H1 (cell line): ENCODE results near the gene GNB1. TPM values are rescaled to one million over a fixed set of nuclear protein-coding genes. Genes with fewer than 3 reads are reported as not detected.

Experiments used
- CTCF ChIA-PET: fragments of 300-600 bp; sonication (Branson Sonifier 250); formaldehyde crosslinking; loops from one replicate; lab custom pipeline; 2021; ENCODE audit not compliant: partially characterized antibody; lab: Charles Lee
- POLR2A ChIA-PET: fragments of 300-600 bp; sonication (Branson Sonifier 250); formaldehyde crosslinking; loops from one replicate; lab custom pipeline; 2021; ENCODE audit warnings: inconsistent platforms; ENCODE audit not compliant: partially characterized antibody; lab: Charles Lee
- DNase-seq, 2 experiments: peaks; one replicate each; pipeline versions ENCODE4 v3.0.0 to v3.0.0-alpha.2; 2010 to 2022; ENCODE audit warnings: low spot score in 2 of 2, low read depth in 1 of 2, mixed read lengths in 1 of 2
- FAIRE-seq: peaks from 2 replicates; lab custom pipeline; 2011; peaks lifted over from hg19 to GRCh38; lab: Jason Lieb, UNC
- H2AFZ ChIP-seq: 2 replicates; pipeline ENCODE4 v1.8.1; 2012; ENCODE audit warnings: low read length, inconsistent platforms
- H2AK5ac ChIP-seq: 2 replicates; pipeline ENCODE4 v1.6.1; 2013; ENCODE audit warnings: low read depth, low read length
- H2BK120ac ChIP-seq: replicated peaks from 2 replicates; pipeline ENCODE3; 2013; ENCODE audit warnings: low read depth, low read length, inconsistent platforms
- H2BK12ac ChIP-seq: 2 replicates; pipeline ENCODE4 v1.6.1; 2013; ENCODE audit warnings: low read depth, low read length
- H2BK15ac ChIP-seq: 2 replicates; pipeline ENCODE4 v1.6.1; 2013; ENCODE audit warnings: low read length
- H2BK20ac ChIP-seq: 2 replicates; pipeline ENCODE4 v1.6.1; 2013; ENCODE audit warnings: low read length
- H2BK5ac ChIP-seq: 2 replicates; pipeline ENCODE4 v1.6.1; 2013; ENCODE audit warnings: low read depth, low read length
- H3K14ac ChIP-seq: 2 replicates; pipeline ENCODE4 v1.6.1; 2013; ENCODE audit warnings: inconsistent platforms; ENCODE audit not compliant: insufficient read length
- H3K18ac ChIP-seq: 2 replicates; pipeline ENCODE4 v1.6.1; 2013; ENCODE audit warnings: low read length; ENCODE audit errors: extremely low read depth
- H3K23ac ChIP-seq: 2 replicates; pipeline ENCODE4 v1.6.1; 2013; ENCODE audit warnings: inconsistent platforms; ENCODE audit not compliant: insufficient read length
- H3K23me2 ChIP-seq: 2 replicates; pipeline ENCODE4 v1.6.1; 2013; ENCODE audit warnings: low read depth, low read length
- H3K27ac ChIP-seq: 2 replicates; pipeline ENCODE4 v1.6.1; 2011; ENCODE audit warnings: low read depth, low read length, inconsistent platforms
- H3K27me3 ChIP-seq, 4 experiments: replicated peaks in 1 of 4; 1 replicate in 1 of 4; 2 replicates in 3 of 4; pipeline versions ENCODE4 v1.6.1 to v1.8.1; 2011 to 2013; ENCODE audit warnings: low read length in 3 of 4, mild to moderate bottlenecking in 3 of 4, inconsistent platforms in 2 of 4, mixed read lengths in 2 of 4, moderate library complexity in 1 of 4; ENCODE audit not compliant: control insufficient read depth in 3 of 4, insufficient read depth in 3 of 4; ENCODE audit errors: extremely low read depth in 1 of 4
- H3K36me3 ChIP-seq, 4 experiments: 2 replicates each; pipeline versions ENCODE4 v1.6.1 to v1.8.1; 2011 to 2013; ENCODE audit warnings: mild to moderate bottlenecking in 4 of 4, low read length in 3 of 4, moderate library complexity in 2 of 4, control low read depth in 1 of 4, inconsistent platforms in 1 of 4; ENCODE audit not compliant: insufficient read depth in 4 of 4, control insufficient read depth in 2 of 4
- H3K4ac ChIP-seq: replicated peaks from 2 replicates; pipeline ENCODE3; 2013; ENCODE audit warnings: low read length, low read depth, mixed read lengths, inconsistent platforms; ENCODE audit not compliant: insufficient read length
- H3K4me1 ChIP-seq, 4 experiments: replicated peaks in 1 of 4; 1 replicate in 1 of 4; 2 replicates in 3 of 4; pipeline versions ENCODE4 v1.6.1 to v1.8.1; 2011 to 2013; ENCODE audit warnings: low read length in 3 of 4, inconsistent platforms in 2 of 4, mixed read lengths in 1 of 4; ENCODE audit not compliant: insufficient read depth in 4 of 4, control insufficient read depth in 3 of 4
- H3K4me2 ChIP-seq, 2 experiments: 2 replicates each; pipeline versions ENCODE4 v1.6.1 to v1.8.1; 2011 to 2013; ENCODE audit warnings: low read depth in 2 of 2, low read length in 2 of 2, control low read depth in 1 of 2, inconsistent platforms in 1 of 2, mild to moderate bottlenecking in 1 of 2; ENCODE audit not compliant: insufficient read depth in 1 of 2
- H3K4me3 ChIP-seq, 4 experiments: fragments of 200-600, 300-600 bp in 1 of 4; sonication (generic), shearing (Covaris generic), sonication (Bioruptor Twin) in 1 of 4; 2 replicates each; pipeline versions ENCODE4 v1.5.1 to v1.8.1; 2011 to 2016; ENCODE audit warnings: low read length in 4 of 4, low read depth in 3 of 4, control low read depth in 2 of 4, inconsistent platforms in 2 of 4, mild to moderate bottlenecking in 2 of 4, mixed read lengths in 1 of 4, moderate library complexity in 1 of 4; ENCODE audit not compliant: insufficient read depth in 2 of 4; ENCODE audit errors: extremely low read depth in 1 of 4
- H3K56ac ChIP-seq: replicated peaks from 2 replicates; pipeline ENCODE3; 2013; ENCODE audit warnings: low read depth, mild to moderate bottlenecking, mixed read lengths, low read length, inconsistent platforms; ENCODE audit not compliant: insufficient read length
- H3K79me1 ChIP-seq: 2 replicates; pipeline ENCODE4 v1.6.1; 2013; ENCODE audit warnings: low read depth, low read length, control low read depth
- H3K79me2 ChIP-seq, 2 experiments: 2 replicates each; pipeline versions ENCODE4 v1.6.1 to v1.8.1; 2012 to 2013; ENCODE audit warnings: low read length in 2 of 2, mild to moderate bottlenecking in 2 of 2, inconsistent platforms in 1 of 2; ENCODE audit not compliant: insufficient read depth in 2 of 2, control insufficient read depth in 1 of 2
- H3K9ac ChIP-seq, 4 experiments: replicated peaks in 1 of 4; 1 replicate in 1 of 4; 2 replicates in 3 of 4; pipeline versions ENCODE4 v1.6.1 to v1.8.1; 2011 to 2013; ENCODE audit warnings: low read depth in 3 of 4, low read length in 3 of 4, control low read depth in 2 of 4, mild to moderate bottlenecking in 2 of 4, moderate library complexity in 2 of 4, inconsistent platforms in 1 of 4; ENCODE audit errors: extremely low read depth in 1 of 4
- H3K9me3 ChIP-seq, 2 experiments: 2 replicates each; pipeline versions ENCODE4 v1.6.1 to v1.8.1; 2012 to 2013; ENCODE audit warnings: mild to moderate bottlenecking in 2 of 2, moderate library complexity in 2 of 2, control low read depth in 1 of 2, inconsistent platforms in 1 of 2, low read depth in 1 of 2, low read length in 1 of 2, mixed read lengths in 1 of 2; ENCODE audit not compliant: insufficient read depth in 2 of 2
- H4K20me1 ChIP-seq, 2 experiments: replicated peaks in 1 of 2; 2 replicates each; pipeline versions ENCODE3 to v1.8.1; 2011 to 2013; ENCODE audit warnings: inconsistent platforms in 2 of 2, low read length in 2 of 2, mild to moderate bottlenecking in 1 of 2; ENCODE audit not compliant: insufficient read depth in 2 of 2, control insufficient read depth in 1 of 2
- H4K5ac ChIP-seq: 2 replicates; pipeline ENCODE4 v1.6.1; 2013; ENCODE audit warnings: low read length, low read depth, mixed read lengths, inconsistent platforms; ENCODE audit not compliant: insufficient read length
- H4K8ac ChIP-seq: 2 replicates; pipeline ENCODE4 v1.8.0; 2013; ENCODE audit warnings: mild to moderate bottlenecking, moderate library complexity, low read length, inconsistent platforms; ENCODE audit not compliant: insufficient read depth; ENCODE audit errors: extremely low read depth
- H4K91ac ChIP-seq: replicated peaks from 2 replicates; pipeline ENCODE3; 2013; ENCODE audit warnings: low read length, mixed read lengths, inconsistent platforms; ENCODE audit not compliant: insufficient read length
- BRCA1 ChIP-seq: IDR thresholded peaks from 2 replicates; pipeline ENCODE4 v1.6.1; 2012; ENCODE audit warnings: low read depth, low read length, improper control_type of control experiment
- CHD1 ChIP-seq: IDR thresholded peaks from 2 replicates; pipeline ENCODE4 v1.6.1; 2012; ENCODE audit warnings: low read depth, low read length, improper control_type of control experiment
- CREB1 ChIP-seq: IDR thresholded peaks from 2 replicates; pipeline ENCODE4 v1.6.1; 2012; ENCODE audit warnings: inconsistent platforms
- EZH2 ChIP-seq: fragments of 200-600 bp; sonication (generic); IDR thresholded peaks from 2 replicates; pipeline ENCODE4 v1.7.1; 2012; ENCODE audit warnings: low read depth, mild to moderate bottlenecking, moderate library complexity, low read length, inconsistent platforms; ENCODE audit not compliant: severe bottlenecking
- HDAC2 ChIP-seq, 2 experiments: fragments of 300-600 bp in 1 of 2; sonication (generic) in 1 of 2; IDR thresholded peaks; 2 replicates each; pipeline ENCODE4 v1.6.1; 2011 to 2012; ENCODE audit warnings: low read depth in 2 of 2, low read length in 2 of 2, mild to moderate bottlenecking in 2 of 2, moderate library complexity in 2 of 2, borderline replicate concordance in 1 of 2, inconsistent platforms in 1 of 2
- JUND ChIP-seq: IDR thresholded peaks from 2 replicates; pipeline ENCODE4 v1.6.1; 2011; ENCODE audit warnings: mild to moderate bottlenecking, improper control_type of control experiment, low read length
- KDM5A ChIP-seq: fragments of 200-600 bp; IDR thresholded peaks from 2 replicates; pipeline ENCODE4 v1.7.1; 2012; ENCODE audit warnings: mild to moderate bottlenecking, low read length, inconsistent platforms, mixed read lengths
- SIN3A ChIP-seq, 2 experiments: IDR thresholded peaks in 1 of 2; conservative IDR thresholded peaks in 1 of 2; 2 replicates each; pipeline ENCODE4 v1.6.1; 2011 to 2012; ENCODE audit warnings: low read length in 2 of 2, improper control_type of control experiment in 1 of 2, low read depth in 1 of 2, mild to moderate bottlenecking in 1 of 2
- SUZ12 ChIP-seq: fragments of 200-600 bp; sonication (generic); IDR thresholded peaks from 2 replicates; pipeline ENCODE4 v1.6.1; 2012; ENCODE audit warnings: mild to moderate bottlenecking, inconsistent platforms, low read length, moderate library complexity, mixed read lengths
- USF2 ChIP-seq: IDR thresholded peaks from 2 replicates; pipeline ENCODE4 v1.6.1; 2011; ENCODE audit warnings: low read length, improper control_type of control experiment
- WGBS, 2 experiments: shearing (Covaris generic) in 1 of 2; methylation state at CpG; one replicate each; pipeline versions ENCODE4 v1.1.6 to v1.1.7; 2013 to 2015; ENCODE audit warnings: low lambda C conversion rate in 2 of 2, mixed read lengths in 2 of 2, inconsistent platforms in 1 of 2, low coverage in 1 of 2, missing lambda C conversion rate in 1 of 2; ENCODE audit not compliant: insufficient replicate concordance in 2 of 2, insufficient coverage in 1 of 2, insufficient read length in 1 of 2; ENCODE audit errors: extremely low coverage in 1 of 2, missing lambda C conversion rate in 1 of 2; 5-methylcytosine and 5-hydroxymethylcytosine counted together
- polyA plus RNA-seq, 7 experiments: library from polyadenylated mRNA; depleted of rRNA in 3 of 7; stranded (reverse) in 5 of 7; unstranded in 2 of 7; fragments of >200 nt in 5 of 7; fragments of 200-250 nt in 2 of 7; gene quantifications; 1 replicate in 5 of 7; 2 replicates in 1 of 7; 4 replicates in 1 of 7; pipeline versions ENCODE4 v1.2.1 to v1.2.3, GENCODE V29; 2011 to 2013; ENCODE audit warnings: missing spikeins in 2 of 7, mixed read lengths in 2 of 7
- total RNA-seq: library from RNA; stranded (reverse); fragmentation: NEBNext Ultra II Directional; extraction: Animal tissue kit (Norgen Biotek cat#: 25700); gene quantifications from 2 replicates; pipeline ENCODE4 v1.2.1, GENCODE V29; 2021

The GNB1 gene
- total and polyA plus RNA-seq, 2 of the 8 experiments (the other 6 are each of a cell fraction or from before 2014, with no cell fraction given): 343 to 382 TPM

- H2BK15ac ChIP-seq: no peak overlapping the region
- no peak overlapping the region for H3K27ac ChIP-seq
- H2BK5ac ChIP-seq: no peak overlapping the region
- H3K14ac ChIP-seq: no peak overlapping the region
- H4K8ac ChIP-seq: no peak overlapping the region
- no peak overlapping the region for H3K18ac ChIP-seq
- FAIRE-seq (no peak), DNase-seq (no peak)
- H3K79me1 ChIP-seq: peaks cover 15% of the 10 kb centered on the region
- H4K91ac ChIP-seq: no peak overlapping the region
- no peak overlapping the region for H3K23ac ChIP-seq
- 93% methylated on average over 4 of the region's 4 CpGs; no CpG with 5 or more reads in 1 of the 2 experiments for WGBS, 2 experiments
- no peak overlapping the region for H2BK20ac ChIP-seq
- POLR2A ChIA-PET: interaction anchor here (0.8 kb wide), 1 partner anchor 8 kb away, joined by 5 read pairs; no protein-coding TSS in a partner anchor
- TF ChIP-seq BRCA1 (no peak), JUND (no peak), KDM5A (no peak), CREB1 (no peak), SUZ12 (no peak), USF2 (no peak), EZH2 (no peak), CHD1 (no peak), SIN3A (conservative IDR thresholded peaks at IDR 0.05 in 1 of 2, IDR thresholded peaks at IDR 0.05 in 1 of 2; ENCODE audit: low read depth in 1 of 2, low read length in 2 of 2) (no peak), HDAC2 (IDR thresholded peaks at IDR 0.05; ENCODE audit: borderline replicate concordance in 1 of 2, low read depth in 2 of 2, low read length in 2 of 2) (no peak)
- H2BK12ac ChIP-seq: no peak overlapping the region
- peaks cover 1 to 8% (median 3%) of the 10 kb centered on the region in 4 experiments; a peak in 5 of 7 replicates for H3K4me1 ChIP-seq
- H3K4me3 ChIP-seq: no peak overlapping the region
- peaks cover 11 to 16% of the 10 kb centered on the region in 2 experiments for H4K20me1 ChIP-seq
- peaks cover 0 to 17% (median 9%) of the 10 kb centered on the region in 4 experiments; a peak in 4 of 8 replicates for H3K36me3 ChIP-seq
- no peak overlapping the region for H2AK5ac ChIP-seq
- H3K9ac ChIP-seq: no peak overlapping the region
- no peak overlapping the region for H4K5ac ChIP-seq
- H2AFZ ChIP-seq: no peak overlapping the region
- H2BK120ac ChIP-seq: no peak overlapping the region
- H3K4me2 ChIP-seq: no peak overlapping the region
- H3K4ac ChIP-seq: no peak overlapping the region
- CTCF ChIA-PET: interaction anchor here (1.0 to 1.5 kb wide), 6 partner anchors 14 to 135 kb away, joined by 3 to 7 read pairs (median 4); no protein-coding TSS in a partner anchor
- peaks cover 4% of the 10 kb centered on the region; the same call in 1 of the 2 replicates for H3K23me2 ChIP-seq
- no peak overlapping the region for H3K56ac ChIP-seq
- no peaks in the 10 kb centered on the region for H3K27me3 ChIP-seq
- H3K9me3 ChIP-seq: no peaks in the 10 kb centered on the region
- peaks cover 22 to 82% of the 10 kb centered on the region in 2 experiments for H3K79me2 ChIP-seq
Observed at GRCh38 chr1:1773874-1774273, 117.0 kb downstream of the GNB1 start.
